HCT116 (cell line): Measurements from ENCODE around the gene TRIM37. TPM values are rescaled to one million over a fixed set of nuclear protein-coding genes. Genes with fewer than 3 reads are reported as not detected.

Experiments
- ATAC-seq: fragments of 200-7000 bp; cut with Tn5 transposase; 2 replicates; pipeline ENCODE4 v1.9.1; 2020; ENCODE audit warnings: mild to moderate bottlenecking, moderate library complexity
- BruUV-seq: library from RNA; stranded (reverse); fragments of 400-500 nt; replicated peaks from 2 replicates; lab custom pipeline; 2021; lab: Mats Ljungman, UMichigan
- CTCF ChIA-PET: fragments of 300-600 bp; sonication (Branson Sonifier 250); formaldehyde crosslinking; loops from one replicate; lab custom pipeline; 2021; ENCODE audit warnings: antibody characterized with exemption; lab: Charles Lee
- POLR2A ChIA-PET: fragments of 300-600, 350-600 bp; sonication (Branson Sonifier 250); formaldehyde crosslinking; loops from one replicate; lab custom pipeline; 2021; ENCODE audit warnings: antibody characterized with exemption; lab: Charles Lee
- RAD21 ChIA-PET, 2 experiments: fragments of 300-600 bp; sonication (Branson Sonifier 250); formaldehyde crosslinking; loops; one replicate each; lab custom pipeline; 2023; ENCODE audit warnings: low total read pairs in 2 of 2; ENCODE audit not compliant: uncharacterized antibody in 2 of 2, unreplicated experiment in 2 of 2, low non-redundant PET in 1 of 2; lab: Charles Lee
- DNase-seq: peaks from one replicate; pipeline ENCODE4 v3.0.0-alpha.2; 2010; ENCODE audit warnings: low read depth, low spot score
- H2AFZ ChIP-seq: fragments of 200-600 bp; shearing (Covaris generic), sonication (generic); 2 replicates; pipeline ENCODE4 v1.6.1; 2017; ENCODE audit warnings: low read depth, mixed run types, mixed read lengths, antibody characterized with exemption, low read length; ENCODE audit not compliant: poor library complexity, severe bottlenecking
- H3K27ac ChIP-seq: 2 replicates; pipeline ENCODE4 v1.5.1; 2012; ENCODE audit warnings: low read depth, low read length
- H3K27me3 ChIP-seq: fragments of 200-600 bp; sonication (generic); 2 replicates; pipeline ENCODE4 v1.6.1; 2016; ENCODE audit warnings: mixed run types, low read length, mixed read lengths; ENCODE audit not compliant: insufficient read depth
- H3K36me3 ChIP-seq, 2 experiments: fragments of 200-500 bp in 1 of 2; fragments of 200-600 bp in 1 of 2; sonication (Bioruptor generic) in 1 of 2; sonication (generic) in 1 of 2; 2 replicates each; pipeline versions ENCODE4 v1.5.1 to v1.6.1; 2014 to 2016; ENCODE audit warnings: low read length in 2 of 2, inconsistent platforms in 1 of 2, mixed read lengths in 1 of 2, mixed run types in 1 of 2; ENCODE audit not compliant: insufficient read depth in 2 of 2, control insufficient read depth in 1 of 2
- H3K4me1 ChIP-seq, 2 experiments: fragments of 200-600 bp in 1 of 2; sonication (generic) in 1 of 2; 2 replicates each; pipeline versions ENCODE4 v1.5.1 to v1.6.1; 2012 to 2017; ENCODE audit warnings: low read length in 2 of 2, inconsistent platforms in 1 of 2, mild to moderate bottlenecking in 1 of 2, mixed read lengths in 1 of 2, mixed run types in 1 of 2, moderate library complexity in 1 of 2; ENCODE audit not compliant: insufficient read depth in 2 of 2, control insufficient read depth in 1 of 2
- H3K4me2 ChIP-seq: fragments of 200-600 bp; sonication (generic); 2 replicates; pipeline ENCODE4 v1.6.1; 2017; ENCODE audit warnings: mixed run types, low read length, mixed read lengths
- H3K4me3 ChIP-seq, 2 experiments: fragments of 200-600 bp in 1 of 2; sonication (generic) in 1 of 2; replicated peaks in 1 of 2; 2 replicates each; pipeline ENCODE4 v1.5.1; 2011 to 2016; ENCODE audit warnings: low read length in 2 of 2, control low read depth in 1 of 2, low read depth in 1 of 2, mild to moderate bottlenecking in 1 of 2, mixed read lengths in 1 of 2, mixed run types in 1 of 2
- H3K79me2 ChIP-seq: fragments of 200-600 bp; sonication (generic); 2 replicates; pipeline ENCODE4 v1.6.1; 2017; ENCODE audit warnings: mild to moderate bottlenecking, mixed run types, low read length, moderate library complexity, mixed read lengths; ENCODE audit not compliant: insufficient read depth
- H3K9ac ChIP-seq: fragments of 200-600 bp; sonication (generic); 2 replicates; pipeline ENCODE4 v1.6.1; 2016; ENCODE audit warnings: low read length, mixed read lengths
- H3K9me2 ChIP-seq: fragments of 200-600 bp; sonication (generic), shearing (Covaris generic); 2 replicates; pipeline ENCODE4 v1.6.1; 2017; ENCODE audit warnings: mixed run types, mild to moderate bottlenecking, moderate library complexity; ENCODE audit not compliant: insufficient read depth
- H3K9me3 ChIP-seq, 2 experiments: fragments of 200-500 bp in 1 of 2; fragments of 200-600 bp in 1 of 2; sonication (Bioruptor generic) in 1 of 2; sonication (generic) in 1 of 2; 2 replicates each; pipeline ENCODE4 v1.6.1; 2014 to 2017; ENCODE audit warnings: low read length in 2 of 2, mixed read lengths in 2 of 2, inconsistent platforms in 1 of 2, low read depth in 1 of 2, mild to moderate bottlenecking in 1 of 2, mixed run types in 1 of 2, moderate library complexity in 1 of 2; ENCODE audit not compliant: control insufficient read depth in 1 of 2, insufficient read depth in 1 of 2
- H4K20me1 ChIP-seq: fragments of 200-600 bp; sonication (generic), shearing (Covaris generic); 2 replicates; pipeline ENCODE4 v1.6.1; 2017; ENCODE audit warnings: mixed run types, mild to moderate bottlenecking, moderate library complexity; ENCODE audit not compliant: insufficient read depth
- CTCF ChIP-seq, 3 experiments: fragments of 200-600 bp in 1 of 3; sonication (generic) in 1 of 3; IDR thresholded peaks in 2 of 3; conservative IDR thresholded peaks in 1 of 3; 2 replicates each; pipeline ENCODE4 v1.5.1; 2012 to 2017; ENCODE audit warnings: low read depth in 2 of 3, low read length in 2 of 3, antibody characterized with exemption in 1 of 3, borderline replicate concordance in 1 of 3, control low read depth in 1 of 3, mild to moderate bottlenecking in 1 of 3, mixed read lengths in 1 of 3, mixed run types in 1 of 3, moderate library complexity in 1 of 3; ENCODE audit not compliant: insufficient read depth in 1 of 3
- EZH2 ChIP-seq: fragments of 200-600 bp; sonication (generic); IDR thresholded peaks from 2 replicates; pipeline ENCODE4 v1.6.1; 2017; ENCODE audit warnings: antibody characterized with exemption, mixed run types
- SRF ChIP-seq: IDR thresholded peaks from 2 replicates; pipeline ENCODE4 v1.6.1; 2012; ENCODE audit warnings: low read depth
- YY1 ChIP-seq: IDR thresholded peaks from 2 replicates; pipeline ENCODE4 v1.6.1; 2011; ENCODE audit warnings: low read length, low read depth, moderate library complexity, mild to moderate bottlenecking; ENCODE audit not compliant: insufficient replicate concordance; ENCODE audit errors: extremely low read depth
- intact Hi-C: fragments of 100-400 bp; cut with micrococcal nuclease; formaldehyde crosslinking; loops from 2 replicates; pipeline ENCODE4 v1.10.0; 2022
- total RNA-seq: library from RNA; stranded (reverse); gene quantifications from one replicate; pipeline ENCODE4 v1.2.1, GENCODE V29; 2021; ENCODE audit not compliant: unreplicated experiment

TRIM37 gene
- total RNA-seq, 1 experiment from 2014 or later: 55.7 TPM

- ATAC-seq (no peak), DNase-seq (no peak)
- RAD21 ChIA-PET: no interaction called here
- Histone ChIP-seq H3K4me3 (no peak overlapping the region), H2AFZ (no peak overlapping the region), H4K20me1 (no peaks in the 10 kb centered on the region), H3K9ac (no peak overlapping the region), H3K9me3 (no peaks in the 10 kb centered on the region), H3K4me2 (no peak overlapping the region), H3K4me1 (no peaks in the 10 kb centered on the region), H3K79me2 (no peaks in the 10 kb centered on the region), H3K9me2 (no peaks in the 10 kb centered on the region), H3K27me3 (no peaks in the 10 kb centered on the region), H3K36me3 (peaks cover 9 to 17% of the 10 kb centered on the region in 2 experiments; a peak in 3 of 4 replicates), H3K27ac (no peak overlapping the region)
- TF ChIP-seq SRF: no peak
- no peak for TF ChIP-seq EZH2
- no peak for TF ChIP-seq CTCF (IDR thresholded peaks at IDR 0.05 in 2 of 3, conservative IDR thresholded peaks at IDR 0.05 in 1 of 3; ENCODE audit: borderline replicate concordance in 1 of 3, insufficient read depth in 1 of 3, low read depth in 2 of 3, low read length in 2 of 3)
- CTCF ChIA-PET: no interaction called here
- intact Hi-C loops: loop anchor here (10.0 kb wide), 1 partner anchor 685 kb away; no protein-coding TSS in a partner anchor
- POLR2A ChIA-PET: no interaction called here
- BruUV-seq: no TSS peak
Observed at GRCh38 chr17:59000022-59000421, 106.7 kb downstream of the TRIM37 start.

GRCh38 chr17:58999500-58999899 is 107.2 kb downstream of the TRIM37 start:
- BruUV-seq: no TSS peak
- no peaks in the 10 kb centered on the region for H3K79me2 ChIP-seq
- ChIA-PET RAD21 (no interaction called here), CTCF (no interaction called here), POLR2A (no interaction called here)
- H3K27me3 ChIP-seq: no peaks in the 10 kb centered on the region
- no peak overlapping the region for H2AFZ ChIP-seq
- no peak for ATAC-seq
- H3K36me3 ChIP-seq: peaks cover 9 to 17% of the 10 kb centered on the region in 2 experiments; a peak in 3 of 4 replicates
- H3K4me3 ChIP-seq: no peak overlapping the region
- no peaks in the 10 kb centered on the region for H3K4me1 ChIP-seq
- H4K20me1 ChIP-seq: no peaks in the 10 kb centered on the region
- H3K9me2 ChIP-seq: no peaks in the 10 kb centered on the region
- no peaks in the 10 kb centered on the region for H3K9me3 ChIP-seq
- no peak overlapping the region for H3K4me2 ChIP-seq
- H3K27ac ChIP-seq: no peak overlapping the region
- intact Hi-C loops: no loop called here
- no peak for DNase-seq
- H3K9ac ChIP-seq: no peak overlapping the region
- TF ChIP-seq CTCF (IDR thresholded peaks at IDR 0.05 in 2 of 3, conservative IDR thresholded peaks at IDR 0.05 in 1 of 3; ENCODE audit: borderline replicate concordance in 1 of 3, insufficient read depth in 1 of 3, low read depth in 2 of 3, low read length in 2 of 3) (no peak), YY1 (no peak)
